Endothelial cell of umbilical vein (primary cell): Measurements from ENCODE around the gene EEF1AKMT2. TPM values are rescaled to one million over a fixed set of nuclear protein-coding genes. Genes with fewer than 3 reads are reported as not detected.

Source experiments
- Bru-seq: library from RNA; stranded (reverse); fragments of 400-500 nt; gene quantifications from one replicate; lab custom pipeline; 2021; lab: Mats Ljungman, UMichigan
- BruChase-seq, 2 experiments: library from RNA; stranded (reverse); fragments of 400-500 nt; gene quantifications; one replicate each; lab custom pipeline; 2021; lab: Mats Ljungman, UMichigan
- BruUV-seq: library from RNA; stranded (reverse); fragments of 400-500 nt; replicated peaks from 2 replicates; lab custom pipeline; 2021; lab: Mats Ljungman, UMichigan
- CTCF ChIA-PET: fragments of 300-600, 350-600 bp; sonication (Branson Sonifier 250); formaldehyde crosslinking; loops from one replicate; lab custom pipeline; 2021; ENCODE audit warnings: antibody characterized with exemption, inconsistent platforms; lab: Charles Lee
- POLR2A ChIA-PET: fragments of 300-600, 350-600 bp; sonication (Branson Sonifier 250); formaldehyde crosslinking; loops from one replicate; lab custom pipeline; 2021; ENCODE audit warnings: antibody characterized with exemption, inconsistent platforms; lab: Charles Lee
- DNase-seq: peaks from one replicate; pipeline ENCODE4 v3.0.0-alpha.2; 2011; ENCODE audit warnings: low read depth, low spot score
- FAIRE-seq: peaks from 2 replicates; lab custom pipeline; 2011; peaks lifted over from hg19 to GRCh38; lab: Jason Lieb, UNC
- H2AFZ ChIP-seq: 2 replicates; pipeline ENCODE4 v1.6.0; 2012; ENCODE audit warnings: low read depth, low read length, control low read depth, inconsistent platforms
- H3K27ac ChIP-seq: 2 replicates; pipeline ENCODE4 v1.5.1; 2011; ENCODE audit warnings: low read depth, mild to moderate bottlenecking, control low read depth, low read length, moderate library complexity; ENCODE audit not compliant: insufficient read depth
- H3K27me3 ChIP-seq, 2 experiments: 2 replicates each; pipeline versions ENCODE4 v1.6.0 to v1.6.1; 2011; ENCODE audit warnings: low read length in 2 of 2, mixed read lengths in 1 of 2; ENCODE audit not compliant: control insufficient read depth in 2 of 2, insufficient read depth in 2 of 2
- H3K36me3 ChIP-seq, 2 experiments: 2 replicates in 1 of 2; 3 replicates in 1 of 2; pipeline ENCODE4 v1.5.1; 2011; ENCODE audit warnings: low read length in 2 of 2, mild to moderate bottlenecking in 1 of 2, moderate library complexity in 1 of 2; ENCODE audit not compliant: control insufficient read depth in 2 of 2, insufficient read depth in 2 of 2; ENCODE audit errors: extremely low read depth in 1 of 2
- H3K4me1 ChIP-seq: 3 replicates; pipeline ENCODE4 v1.5.1; 2011; ENCODE audit warnings: mild to moderate bottlenecking, low read length; ENCODE audit not compliant: control insufficient read depth, insufficient read depth; ENCODE audit errors: extremely low read depth
- H3K4me2 ChIP-seq: 2 replicates; pipeline ENCODE4 v1.6.1; 2011; ENCODE audit warnings: low read length, control low read depth, mixed read lengths; ENCODE audit not compliant: insufficient read depth
- H3K4me3 ChIP-seq, 3 experiments: fragments of 200-600 bp in 1 of 3; sonication (generic), shearing (Covaris generic) in 1 of 3; replicated peaks in 1 of 3; 2 replicates each; pipeline ENCODE4 v1.5.1; 2011 to 2016; ENCODE audit warnings: control low read depth in 3 of 3, low read length in 3 of 3, mild to moderate bottlenecking in 2 of 3, inconsistent platforms in 1 of 3, low read depth in 1 of 3, moderate library complexity in 1 of 3; ENCODE audit not compliant: insufficient read depth in 1 of 3
- H3K79me2 ChIP-seq: 2 replicates; pipeline ENCODE4 v1.6.0; 2012; ENCODE audit warnings: low read length, inconsistent platforms; ENCODE audit not compliant: control insufficient read depth, insufficient read depth
- H3K9ac ChIP-seq: replicated peaks from 2 replicates; pipeline ENCODE3; 2011; ENCODE audit warnings: low read length, control low read depth; ENCODE audit not compliant: insufficient read depth; ENCODE audit errors: extremely low read depth
- H3K9me1 ChIP-seq: replicated peaks from 3 replicates; pipeline ENCODE4 v1.6.0; 2011; ENCODE audit warnings: mild to moderate bottlenecking, low read length; ENCODE audit not compliant: control insufficient read depth, insufficient read depth; ENCODE audit errors: extremely low read depth
- H3K9me3 ChIP-seq: replicated peaks from 2 replicates; pipeline ENCODE4 v1.5.1; 2012; ENCODE audit warnings: low read length, inconsistent platforms; ENCODE audit not compliant: control insufficient read depth, insufficient read depth
- H4K20me1 ChIP-seq: replicated peaks from 2 replicates; pipeline ENCODE3; 2011; ENCODE audit warnings: mild to moderate bottlenecking, low read length; ENCODE audit not compliant: control insufficient read depth, insufficient read depth; ENCODE audit errors: extremely low read depth
- CTCF ChIP-seq, 2 donors: IDR thresholded peaks; 1 replicate in 1 of 2; 2 replicates in 1 of 2; pipeline ENCODE4 v1.5.1; 2011; ENCODE audit warnings: low read length in 2 of 2, mild to moderate bottlenecking in 2 of 2, moderate library complexity in 2 of 2, control low read depth in 1 of 2, inconsistent platforms in 1 of 2, low read depth in 1 of 2; ENCODE audit not compliant: insufficient read depth in 1 of 2; ENCODE audit errors: extremely low read depth in 1 of 2
- MYC ChIP-seq: IDR thresholded peaks from one replicate; pipeline ENCODE4 v1.6.1; 2011; ENCODE audit warnings: mild to moderate bottlenecking, low read depth, low read length
- POLR2A ChIP-seq: IDR thresholded peaks from 2 replicates; pipeline ENCODE4 v1.6.1; 2012; ENCODE audit warnings: low read depth, mild to moderate bottlenecking, control low read depth, low read length
- POLR2AphosphoS5 ChIP-seq: IDR thresholded peaks from 2 replicates; pipeline ENCODE4 v1.6.1; 2012; ENCODE audit warnings: low read depth, mild to moderate bottlenecking, control low read depth, low read length, moderate library complexity; ENCODE audit not compliant: insufficient read depth
- dilution Hi-C: fragments of 300-500 bp; cut with MboI; formaldehyde crosslinking; loops from one replicate; pipeline ENCODE4 v1.15.0; 2019; ENCODE audit warnings: low sequenced_read_pairs; ENCODE audit not compliant: extremely low pct_ligation_motif_present
- intact Hi-C: fragments of 100-400 bp; cut with micrococcal nuclease; formaldehyde crosslinking; loops from one replicate; pipeline ENCODE4 v1.10.0; 2022
- long read RNA-seq: library from polyadenylated mRNA; stranded (forward); transcript quantifications from one replicate; pipeline ENCODE4 v2.0.0, GENCODE V29; 2021
- polyA minus RNA-seq, 3 experiments: library from RNA; depleted of rRNA, polyadenylated mRNA; stranded (reverse); fragments of >200 nt; gene quantifications; 1 replicate in 1 of 3; 2 replicates in 2 of 3; pipeline ENCODE4 v1.2.3, GENCODE V29; 2011
- polyA plus RNA-seq, 4 experiments: library from polyadenylated mRNA; depleted of rRNA in 3 of 4; stranded (reverse) in 3 of 4; unstranded in 1 of 4; fragments of >200 nt; gene quantifications; 2 replicates each; pipeline versions ENCODE4 v1.2.1 to v1.2.3, GENCODE V29; 2011 to 2012; ENCODE audit warnings: missing spikeins in 1 of 4
- total RNA-seq: library from RNA; stranded (reverse); gene quantifications from 2 replicates; pipeline ENCODE4 v1.2.3, GENCODE V29; 2021
- TF ChIP-seq, protein P1 (sequence below): IDR thresholded peaks from 2 replicates; pipeline ENCODE4 v1.6.1; 2011; ENCODE audit not compliant: insufficient read depth, insufficient read length

The EEF1AKMT2 gene
- 17.1 and 21.3 TPM in 2 replicates for total RNA-seq
- 7.0 and 8.5 TPM in 2 replicates for polyA plus RNA-seq
- polyA plus RNA-seq (2011; cell fraction: cytosol; rRNA removed): 11.1 and 12.5 TPM in 2 replicates
- polyA plus RNA-seq (2011; cell fraction: nucleus; rRNA removed): 15.7 and 19.9 TPM in 2 replicates
- 15.2 and 21.2 TPM in 2 replicates for polyA plus RNA-seq (2012)
- 10.1 and 12.7 TPM in 2 replicates for polyA minus RNA-seq
- polyA minus RNA-seq (2011; cell fraction: cytosol; rRNA and poly(A)+ RNA removed): 13.5 TPM
- 19.7 and 25.0 TPM in 2 replicates for polyA minus RNA-seq (2011; cell fraction: nucleus; rRNA and poly(A)+ RNA removed)
- percentile 87 among the genes with signal in this experiment for Bru-seq, nascent RNA
- BruChase-seq, experiment 1, labeled RNA remaining after a 6-hour chase: percentile 95 among the genes with signal in this experiment
- percentile 93 among the genes with signal in this experiment for BruChase-seq, experiment 2, labeled RNA remaining after a 2-hour chase
- long read RNA-seq, transcript EEF1AKMT2-201 (7 exons, 1,462 nt): major isoform, 15 of 35 reads
- long read RNA-seq, partial matches to known transcripts: 0 of 35 reads
- long read RNA-seq, other reads (novel, unspliced or antisense): 16 of 35 reads

DNA sequence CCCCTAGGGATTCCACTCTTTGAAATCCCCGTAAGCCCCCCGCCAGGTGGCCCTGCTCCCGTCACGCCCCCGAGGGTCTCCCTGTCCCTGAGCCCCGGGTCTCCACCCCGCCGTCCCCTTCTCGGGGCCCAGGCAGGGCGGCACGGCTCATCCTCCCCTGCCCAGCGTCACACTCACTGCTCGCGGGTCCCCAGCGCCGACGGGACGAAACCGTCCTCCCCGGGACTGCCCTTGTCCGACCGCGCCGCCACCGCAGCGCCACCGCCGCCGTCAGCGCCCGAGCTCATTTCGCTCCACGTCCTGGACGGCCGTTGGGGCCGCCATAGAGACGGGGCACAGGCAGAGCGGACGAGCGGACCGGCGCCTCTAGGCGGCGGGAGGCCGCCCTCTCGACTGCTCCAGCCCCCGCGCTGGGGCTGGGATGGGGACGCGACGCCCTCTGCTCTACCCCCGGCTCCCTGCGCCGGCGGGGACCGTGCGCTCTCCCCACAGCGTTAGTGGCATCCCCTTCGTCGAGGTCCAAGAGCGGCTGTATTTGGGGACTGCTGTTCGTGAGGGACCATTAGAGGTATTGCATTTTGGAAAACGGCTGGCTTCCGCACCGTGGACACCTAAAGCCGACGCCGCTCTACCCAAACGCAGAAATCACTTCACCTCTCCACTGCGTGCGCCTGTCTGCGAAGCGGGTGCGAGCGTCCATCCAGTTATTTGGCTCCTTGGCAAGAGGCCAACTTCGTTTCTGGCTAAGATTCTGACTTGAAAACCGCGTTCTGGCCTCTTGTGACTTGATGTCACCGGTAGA is at the start of gene EEF1AKMT2:
Gene EEF1AKMT2 (minus strand): TSS at position 341 of the 802 bp plus-strand sequence. CDS start 54 bp downstream, at position 287.
- Histone ChIP-seq H3K9me1 (no peaks in the 10 kb centered on the region), H3K27ac (peak within 1 kb of the TSS; percentile 60), H4K20me1 (no peaks in the 10 kb centered on the region), H3K4me3 (peak within 1 kb of the TSS; percentile 67 to 78 (median 72)), H3K79me2 (peaks cover 20% of the 10 kb centered on the region), H3K9ac (peak within 1 kb of the TSS; percentile 84), H2AFZ (peak within 1 kb of the TSS; percentile 88), H3K4me2 (peak within 1 kb of the TSS; percentile 66), H3K9me3 (no peaks in the 10 kb centered on the region), H3K36me3 (no peaks in the 10 kb centered on the region), H3K4me1 (peaks cover 2% of the 10 kb centered on the region), H3K27me3 (peaks cover 0 to 1% of the 10 kb centered on the region in 2 experiments)
- ChIA-PET CTCF (interaction anchor here (0.6 to 1.6 kb wide), 8 partner anchors 10 to 253 kb away, joined by 3 to 11 read pairs (median 5); partner anchors contain the start of gene ABRAXAS2), POLR2A (interaction anchor here (0.6 to 1.5 kb wide), 2 partner anchors 10 to 39 kb away, joined by 3 to 7 read pairs; partner anchors contain the start of gene ABRAXAS2)
- peak; percentile 87 for DNase-seq
- FAIRE-seq: peak; percentile 80
- no TSS peak for BruUV-seq
- intact Hi-C loops (loop anchor here (1.0 to 5.0 kb wide), 4 partner anchors 10 to 186 kb away; partner anchors contain the start of genes ABRAXAS2 and FAM53B), dilution Hi-C loops (no loop called here)
- TF ChIP-seq CTCF (IDR thresholded peaks at IDR 0.05; ENCODE audit: extremely low read depth in 1 of 2, insufficient read depth in 1 of 2, low read depth in 1 of 2, low read length in 2 of 2) (no peak), POLR2A (peak; percentile 86), POLR2AphosphoS5 (peak; percentile 91), MYC (no peak)
- TF ChIP-seq, protein P1, sequence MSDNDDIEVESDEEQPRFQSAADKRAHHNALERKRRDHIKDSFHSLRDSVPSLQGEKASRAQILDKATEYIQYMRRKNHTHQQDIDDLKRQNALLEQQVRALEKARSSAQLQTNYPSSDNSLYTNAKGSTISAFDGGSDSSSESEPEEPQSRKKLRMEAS: peak; percentile 3
